ENCODE measurements around the gene SEC16A.

DNA sequence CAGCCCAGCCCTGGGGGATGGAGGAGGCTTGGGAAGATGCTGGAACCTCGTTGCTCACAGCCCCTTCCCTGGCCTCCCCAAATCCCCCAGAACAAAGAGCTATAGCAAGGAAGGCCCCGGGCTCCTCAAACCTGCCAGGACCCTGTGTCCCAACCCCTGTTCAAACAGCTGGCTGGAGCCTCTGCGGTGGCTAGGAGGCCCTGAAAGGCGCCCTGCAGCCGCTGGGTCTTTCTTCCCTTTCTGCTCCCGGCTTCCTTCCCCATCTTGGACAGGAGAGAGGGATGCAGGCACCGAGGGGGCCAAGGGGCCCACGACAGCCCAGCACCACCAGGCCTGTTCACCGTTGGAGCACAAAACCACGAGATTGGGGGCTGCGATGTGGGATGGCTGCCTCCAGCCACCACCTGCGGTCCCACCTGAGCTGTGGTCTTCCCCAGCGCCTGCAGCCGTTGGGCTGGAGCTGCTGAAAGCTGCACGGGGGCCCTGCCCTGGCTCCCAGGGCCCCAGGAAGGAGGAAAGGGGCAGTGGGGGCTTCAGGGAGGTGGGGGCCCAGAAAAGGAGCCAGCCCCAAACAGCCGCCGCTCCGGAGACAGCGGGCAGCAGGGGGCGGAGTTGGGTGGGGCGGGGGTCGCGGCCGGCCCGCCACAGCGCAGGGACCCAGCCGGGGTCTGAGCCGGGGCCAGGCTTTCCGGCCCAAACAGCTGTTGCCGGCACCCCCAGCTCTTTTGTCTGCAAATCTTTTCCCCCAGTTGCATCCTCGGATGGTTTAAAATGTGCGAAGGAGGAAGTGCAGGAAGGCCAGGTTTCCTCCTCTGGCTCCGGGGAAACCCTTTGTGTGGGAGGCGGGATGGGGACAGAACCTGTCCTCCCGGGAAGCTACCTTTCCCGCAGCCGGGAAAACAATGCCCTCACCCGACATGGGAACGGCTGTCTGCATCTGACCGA is 46.9 kb upstream of the SEC16A start:
- TF ChIP-seq POLR2A (IDR thresholded peaks at IDR 0.05) (no peak), CTCF (IDR thresholded peaks at IDR 0.05) (no peak)
